GM12874 (cell line): Measurements from ENCODE around the gene NAA50.

Source experiments
- CTCF ChIP-seq: IDR thresholded peaks from 2 replicates; pipeline ENCODE4 v1.5.1; 2011; ENCODE audit warnings: low read depth, mild to moderate bottlenecking, control low read depth, low read length, moderate library complexity; ENCODE audit not compliant: insufficient read depth

NAA50 gene

GRCh38 chr3:113668015-113668414, 78.0 kb downstream of the NAA50 start:
- TF ChIP-seq CTCF: no peak
